ENCODE measurements around the gene NRXN3.

NRXN3 gene

DNA sequence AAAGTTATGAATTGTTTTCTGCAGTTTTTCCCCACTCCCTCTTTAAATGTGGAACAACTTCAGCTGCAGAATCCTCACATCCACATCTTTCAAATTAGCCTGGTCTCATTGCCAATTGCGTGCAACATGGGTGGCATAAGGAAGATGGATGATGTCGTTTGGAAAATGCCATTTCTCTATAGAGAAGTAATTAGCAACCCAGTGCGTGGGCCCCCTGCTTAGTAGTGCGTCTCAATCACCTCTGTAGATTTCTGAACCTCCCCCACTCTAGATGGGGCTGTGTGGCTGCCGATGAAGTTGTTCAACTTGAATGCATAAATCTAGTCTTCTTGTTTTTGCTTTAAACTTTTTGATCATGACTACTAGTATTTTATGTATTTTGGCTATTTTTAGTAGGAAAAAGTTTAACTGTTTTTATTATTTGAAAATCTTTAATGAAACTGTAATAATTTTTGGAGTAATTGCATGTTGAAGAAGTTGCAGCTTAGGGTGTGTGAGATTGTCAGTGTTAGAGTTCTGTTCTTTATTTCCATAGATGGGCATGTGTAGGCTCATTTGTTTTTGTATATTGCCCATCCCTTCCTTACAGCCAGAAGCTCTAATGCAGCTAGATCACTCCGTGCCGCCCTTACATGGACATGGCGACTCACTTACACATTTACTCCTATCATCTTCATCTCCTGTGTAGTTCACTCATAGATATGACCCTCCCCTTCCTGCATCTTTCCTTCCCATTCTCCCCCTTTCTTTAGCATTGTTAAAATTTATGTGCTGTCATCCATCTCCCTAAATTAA, 1683.0 kb downstream of the NRXN3 start:
- no peak for TF ChIP-seq CTCF (IDR thresholded peaks at IDR 0.05; ENCODE audit: low read depth, low read length)
- no peak for DNase-seq (ENCODE audit: extremely low read depth, low read depth)

- no peak for DNase-seq (ENCODE audit: extremely low read depth, low read depth)
- TF ChIP-seq CTCF (IDR thresholded peaks at IDR 0.05; ENCODE audit: low read depth, low read length) = no peak
Observed at GRCh38 chr14:79855789-79856188, 1685.6 kb downstream of the NRXN3 start.

DNA sequence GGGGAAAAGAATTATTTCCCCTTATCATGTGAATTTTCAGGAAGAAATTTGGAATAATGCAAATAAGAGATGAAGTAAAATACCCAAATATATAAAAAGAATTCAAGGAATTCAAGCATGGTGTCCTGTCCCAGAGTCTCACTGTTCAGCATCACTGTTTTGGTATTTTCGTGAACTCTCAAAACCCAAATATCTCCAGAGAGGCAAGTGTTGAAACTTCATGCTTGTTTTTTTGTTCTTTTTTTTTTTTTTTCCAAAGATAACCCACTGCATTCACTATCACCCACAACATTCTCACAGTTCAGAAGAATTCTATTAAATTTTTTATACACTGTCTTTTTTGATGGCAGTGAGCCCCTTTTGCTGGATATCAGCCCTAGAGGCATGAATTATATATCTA, 1686.2 kb downstream of the NRXN3 start:
- no peak for DNase-seq (ENCODE audit: extremely low read depth, low read depth)
- no peak for TF ChIP-seq CTCF (IDR thresholded peaks at IDR 0.05; ENCODE audit: low read depth, low read length)

DNA sequence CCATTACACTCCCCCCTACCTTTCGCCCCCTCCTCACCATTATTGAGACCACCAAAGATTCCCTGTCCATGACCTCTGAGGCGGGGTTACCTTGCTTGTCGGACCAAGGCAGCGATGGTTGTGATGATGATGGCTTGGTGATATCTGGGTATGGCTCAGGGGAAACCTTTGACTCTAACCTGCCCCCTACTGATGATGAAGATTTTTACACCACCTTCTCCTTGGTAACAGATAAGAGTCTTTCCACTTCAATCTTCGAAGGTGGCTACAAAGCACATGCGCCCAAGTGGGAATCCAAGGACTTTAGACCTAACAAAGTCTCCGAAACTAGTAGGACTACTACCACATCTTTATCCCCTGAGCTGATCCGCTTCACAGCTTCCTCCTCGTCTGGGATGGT, 1690.9 kb downstream of the NRXN3 start:
- DNase-seq (ENCODE audit: extremely low read depth, low read depth) = no peak
- no peak for TF ChIP-seq CTCF (IDR thresholded peaks at IDR 0.05; ENCODE audit: low read depth, low read length)

GRCh38 chr14:79862045-79862444, 1691.9 kb downstream of the NRXN3 start:
- TF ChIP-seq CTCF (IDR thresholded peaks at IDR 0.05; ENCODE audit: low read depth, low read length) = no peak
- no peak for DNase-seq (ENCODE audit: extremely low read depth, low read depth)

DNA sequence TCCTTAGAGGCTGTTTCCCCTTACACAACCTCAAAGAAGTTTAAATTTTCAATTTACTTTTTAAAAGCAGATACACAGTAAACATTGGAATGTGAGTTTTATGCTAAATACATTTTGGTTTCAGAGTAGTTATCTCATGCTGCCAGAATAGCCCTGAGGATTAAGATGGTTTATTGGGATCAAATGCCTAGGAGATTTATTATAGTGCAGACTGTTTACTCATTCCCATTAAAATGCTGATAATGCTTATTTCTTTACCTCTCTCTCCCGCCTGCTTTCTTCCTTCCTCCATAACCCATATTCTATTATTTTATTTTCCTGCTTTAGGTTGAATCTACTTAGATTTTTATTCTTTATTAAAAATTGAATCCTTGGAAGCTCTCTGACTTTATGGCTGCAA, 1701.0 kb downstream of the NRXN3 start:
- no peak for DNase-seq (ENCODE audit: extremely low read depth, low read depth)
- no peak for TF ChIP-seq CTCF (IDR thresholded peaks at IDR 0.05; ENCODE audit: low read depth, low read length)

DNA sequence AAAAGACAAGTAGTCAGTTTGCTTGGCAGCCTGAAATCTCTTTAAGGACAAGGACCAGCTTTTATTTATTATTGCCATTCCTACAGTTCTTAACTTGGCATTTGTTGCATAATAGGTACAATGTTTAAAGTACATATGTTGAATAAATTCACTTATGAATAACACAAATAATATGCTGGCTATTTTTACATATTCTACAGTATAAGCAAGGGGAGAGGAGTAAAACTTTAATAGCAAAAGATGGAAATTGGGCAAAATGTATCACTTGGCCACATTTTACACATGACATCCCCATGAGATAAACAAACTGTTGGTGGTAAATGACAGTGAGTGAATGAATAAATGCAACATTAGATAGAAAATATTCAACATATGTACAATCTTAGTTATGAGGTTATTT, 1708.1 kb downstream of the NRXN3 start:
- no peak for DNase-seq (ENCODE audit: extremely low read depth, low read depth)
- TF ChIP-seq CTCF (IDR thresholded peaks at IDR 0.05; ENCODE audit: low read depth, low read length) = no peak
